ENCODE data around the gene ATP6V1D. TPM values are rescaled to one million over a fixed set of nuclear protein-coding genes. Genes with fewer than 3 reads are reported as not detected.

ATP6V1D gene
- total and polyA plus RNA-seq, 8 donors = 43.3 to 192 (median 83.8) TPM

DNA sequence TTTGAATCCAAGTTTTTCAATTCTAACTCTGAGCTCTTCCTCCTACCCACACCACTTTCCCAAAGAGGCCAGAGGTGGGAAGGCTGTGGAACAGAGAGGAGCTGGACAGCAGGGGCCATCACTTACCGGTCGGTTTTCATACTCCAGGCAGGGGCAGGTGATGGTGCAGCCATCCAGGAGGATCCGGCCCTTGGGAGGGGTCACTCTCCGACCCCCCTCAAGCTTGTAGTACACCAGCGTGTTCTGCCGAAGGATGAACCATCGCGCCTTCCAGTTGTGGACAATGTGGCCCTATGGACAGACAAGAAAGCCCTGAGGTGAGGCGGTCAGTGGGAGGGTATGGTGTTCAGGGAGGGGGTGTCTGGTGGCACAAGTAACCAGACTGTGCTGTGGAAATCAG, 37.9 kb upstream of the ATP6V1D start:
- Histone ChIP-seq H3K4me3 (no peak overlapping the region), H3K4me1 (no peaks in the 10 kb centered on the region), H3K27ac (no peak overlapping the region), H3K36me3 (peaks cover 0 to 9% (median 5%) of the 10 kb centered on the region in 4 donors), H3K9me3 (no peaks in the 10 kb centered on the region), H3K27me3 (no peaks in the 10 kb centered on the region)
- no peak for DNase-seq
- TF ChIP-seq EP300 (IDR thresholded peaks at IDR 0.05) (no peak), POLR2AphosphoS5 (IDR thresholded peaks at IDR 0.05) (no peak), POLR2A (IDR thresholded peaks at IDR 0.05) (no peak), CTCF (IDR thresholded peaks at IDR 0.05) (no peak)
- 95 to 98% (median 97%) methylated on average over 9 of the region's 9 CpGs for WGBS, 5 donors
- intact Hi-C loops (cut with DNase I; ENCODE audit: low total_unique reads) = no loop called here

DNA sequence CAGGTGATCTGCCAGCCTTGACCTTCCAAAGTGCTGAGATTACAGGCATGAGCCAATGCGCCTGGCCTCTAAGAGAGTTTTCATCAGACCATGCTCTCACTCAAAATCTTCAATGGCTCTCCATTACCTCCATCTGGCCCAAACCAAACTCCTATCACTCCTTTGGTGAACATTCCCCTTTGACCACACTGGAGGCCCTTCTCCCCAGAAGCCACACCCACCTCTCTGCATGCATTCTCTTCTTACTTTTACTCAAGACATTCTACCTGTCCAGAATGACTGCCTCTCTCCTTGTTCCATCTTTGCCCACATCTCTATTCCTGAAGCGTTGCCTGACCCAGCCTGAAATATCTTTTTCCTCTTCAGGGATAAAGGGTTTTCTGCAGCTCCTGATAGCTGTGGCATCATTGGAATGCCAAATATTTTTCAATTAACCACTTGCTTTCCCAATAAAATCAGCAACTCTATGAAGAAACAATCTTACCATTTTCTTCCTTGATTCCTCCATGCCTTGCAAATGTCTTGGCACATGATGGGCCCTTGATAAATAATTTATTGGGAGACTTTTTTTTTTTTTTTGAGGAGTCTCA, 36.9 kb upstream of the ATP6V1D start:
- TF ChIP-seq POLR2A (IDR thresholded peaks at IDR 0.05) (no peak), CTCF (IDR thresholded peaks at IDR 0.05) (no peak), EP300 (IDR thresholded peaks at IDR 0.05) (no peak), POLR2AphosphoS5 (IDR thresholded peaks at IDR 0.05) (no peak)
- Histone ChIP-seq H3K4me1 (no peaks in the 10 kb centered on the region), H3K27ac (no peak overlapping the region), H3K9me3 (no peaks in the 10 kb centered on the region), H3K27me3 (no peaks in the 10 kb centered on the region), H3K36me3 (peaks cover 0 to 15% (median 6%) of the 10 kb centered on the region in 4 donors), H3K4me3 (no peak overlapping the region)
- 65 to 79% (median 70%) methylated on average over 2 of the region's 2 CpGs for WGBS, 5 donors
- intact Hi-C loops (cut with DNase I; ENCODE audit: low total_unique reads) = no loop called here
- no peak for DNase-seq

GRCh38 chr14:67395876-67396189, 36.2 kb upstream of the ATP6V1D start:
- Histone ChIP-seq H3K4me1 (no peaks in the 10 kb centered on the region), H3K9me3 (no peaks in the 10 kb centered on the region), H3K4me3 (no peak overlapping the region), H3K27ac (no peak overlapping the region), H3K36me3 (peaks cover 0 to 15% (median 6%) of the 10 kb centered on the region in 4 donors), H3K27me3 (no peaks in the 10 kb centered on the region)
- DNase-seq = no peak
- intact Hi-C loops (cut with DNase I; ENCODE audit: low total_unique reads) = no loop called here
- WGBS, 5 donors = 78 to 96% (median 89%) methylated on average over 5 of the region's 5 CpGs
- TF ChIP-seq POLR2AphosphoS5 (IDR thresholded peaks at IDR 0.05) = no peak
- TF ChIP-seq EP300 (IDR thresholded peaks at IDR 0.05) = no peak
- no peak for TF ChIP-seq POLR2A (IDR thresholded peaks at IDR 0.05)
- no peak for TF ChIP-seq CTCF (IDR thresholded peaks at IDR 0.05)

DNA sequence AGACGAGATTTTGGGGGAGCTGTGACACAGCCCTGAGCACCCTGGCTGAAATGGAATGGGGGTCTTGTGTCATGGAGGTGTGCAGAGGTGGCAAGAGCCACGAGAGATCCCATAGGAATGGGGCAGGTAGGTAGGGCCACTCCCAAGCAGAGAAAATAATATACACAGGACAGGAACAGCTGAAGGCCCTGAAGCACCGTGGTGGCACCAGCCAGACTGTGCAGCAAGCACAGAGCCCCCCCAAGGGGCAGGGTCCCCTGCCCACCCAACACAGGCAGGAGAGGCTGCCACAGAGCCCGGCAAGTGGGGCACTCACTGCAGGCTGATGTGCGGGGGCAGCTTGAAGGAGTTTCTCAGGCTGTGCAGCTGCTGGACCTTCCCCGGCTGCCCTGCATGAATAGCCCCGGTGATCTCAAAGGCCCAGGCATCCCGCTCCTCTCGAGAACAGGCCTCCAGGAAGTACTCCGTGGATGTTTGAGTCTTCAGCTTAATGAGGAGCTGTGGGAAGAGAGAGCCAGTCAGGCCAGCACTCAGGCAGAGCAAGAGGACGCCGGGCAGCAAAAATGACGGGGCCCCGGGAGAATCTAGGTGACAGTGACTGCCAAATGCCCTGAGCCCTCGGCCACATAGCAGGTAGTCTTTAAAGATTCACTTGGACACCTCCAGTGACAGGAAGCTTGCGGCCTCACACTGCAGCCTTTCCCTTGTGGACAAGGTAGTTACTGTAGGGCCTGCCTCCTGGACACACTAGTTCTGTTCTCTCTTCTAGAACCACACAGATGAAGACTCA, 35.7 kb upstream of the ATP6V1D start:
- Histone ChIP-seq H3K9me3 (no peaks in the 10 kb centered on the region), H3K4me1 (no peaks in the 10 kb centered on the region), H3K36me3 (peaks cover 0 to 16% (median 7%) of the 10 kb centered on the region in 4 donors), H3K4me3 (no peak overlapping the region), H3K27me3 (no peaks in the 10 kb centered on the region), H3K27ac (no peak overlapping the region)
- 71 to 86% (median 82%) methylated on average over 13 to 16 of the region's 16 CpGs for WGBS, 5 donors
- TF ChIP-seq EP300 (IDR thresholded peaks at IDR 0.05) = no peak
- TF ChIP-seq POLR2AphosphoS5 (IDR thresholded peaks at IDR 0.05) = no peak
- TF ChIP-seq CTCF (IDR thresholded peaks at IDR 0.05) = no peak
- TF ChIP-seq POLR2A (IDR thresholded peaks at IDR 0.05) = no peak
- no peak for DNase-seq
- intact Hi-C loops (cut with DNase I; ENCODE audit: low total_unique reads) = no loop called here
